GM19452 (cell line): ENCODE results near the gene RPL31.
A peak's percentile ranks its signal among the peaks of the same experiment; 100 is the strongest.

Source experiments
- ATAC-seq: cut with Tn5 transposase; IDR thresholded peaks from one replicate; pipeline ENCODE4 v1.9.1; 2021; ENCODE audit not compliant: unreplicated experiment

The RPL31 gene

GRCh38 chr2:100992262-100992661 is 9.8 kb upstream of the RPL31 start:
- no peak for ATAC-seq

GRCh38 chr2:100993294-100993693 is 8.8 kb upstream of the RPL31 start:
- ATAC-seq: no peak

- no peak for ATAC-seq
Observed at GRCh38 chr2:100995309-100996075, 6.6 kb upstream of the RPL31 start.

GRCh38 chr2:100997509-100998234 is 4.4 kb upstream of the RPL31 start:
- no peak for ATAC-seq

- ATAC-seq: no peak
Observed at GRCh38 chr2:100998235-100998573, 3.9 kb upstream of the RPL31 start.

GRCh38 chr2:100999995-101000394 is 2.1 kb upstream of the RPL31 start:
- no peak for ATAC-seq

- ATAC-seq: no peak
Observed at GRCh38 chr2:101002562-101003277, 631 bp downstream of the RPL31 start.

GRCh38 chr2:101003278-101003775 is 1.2 kb downstream of the RPL31 start:
- no peak for ATAC-seq

GRCh38 chr2:101004620-101005325 is 2.7 kb downstream of the RPL31 start:
- no peak for ATAC-seq

GRCh38 chr2:101006065-101006715 is 4.1 kb downstream of the RPL31 start:
- ATAC-seq: no peak

GRCh38 chr2:101007415-101008345 is 5.6 kb downstream of the RPL31 start:
- no peak for ATAC-seq

- no peak for ATAC-seq
Observed at GRCh38 chr2:101011152-101011551, 9.1 kb downstream of the RPL31 start.

- ATAC-seq: peak; percentile 93
Observed at GRCh38 chr2:101012054-101012705, 10.1 kb downstream of the RPL31 start.

- no peak for ATAC-seq
Observed at GRCh38 chr2:101012706-101013181, 10.7 kb downstream of the RPL31 start.

GRCh38 chr2:101014264-101014857 is 12.3 kb downstream of the RPL31 start:
- ATAC-seq: no peak

GRCh38 chr2:101017371-101017770 is 15.3 kb downstream of the RPL31 start:
- ATAC-seq: no peak

- ATAC-seq: no peak
Observed at GRCh38 chr2:101018934-101019333, 16.8 kb downstream of the RPL31 start.

GRCh38 chr2:101022221-101022620 is 20.1 kb downstream of the RPL31 start:
- ATAC-seq: no peak
